ENCODE results near the gene CYSRT1.
A peak's percentile ranks its signal among the peaks of the same experiment; 100 is the strongest.

CYSRT1 gene

DNA sequence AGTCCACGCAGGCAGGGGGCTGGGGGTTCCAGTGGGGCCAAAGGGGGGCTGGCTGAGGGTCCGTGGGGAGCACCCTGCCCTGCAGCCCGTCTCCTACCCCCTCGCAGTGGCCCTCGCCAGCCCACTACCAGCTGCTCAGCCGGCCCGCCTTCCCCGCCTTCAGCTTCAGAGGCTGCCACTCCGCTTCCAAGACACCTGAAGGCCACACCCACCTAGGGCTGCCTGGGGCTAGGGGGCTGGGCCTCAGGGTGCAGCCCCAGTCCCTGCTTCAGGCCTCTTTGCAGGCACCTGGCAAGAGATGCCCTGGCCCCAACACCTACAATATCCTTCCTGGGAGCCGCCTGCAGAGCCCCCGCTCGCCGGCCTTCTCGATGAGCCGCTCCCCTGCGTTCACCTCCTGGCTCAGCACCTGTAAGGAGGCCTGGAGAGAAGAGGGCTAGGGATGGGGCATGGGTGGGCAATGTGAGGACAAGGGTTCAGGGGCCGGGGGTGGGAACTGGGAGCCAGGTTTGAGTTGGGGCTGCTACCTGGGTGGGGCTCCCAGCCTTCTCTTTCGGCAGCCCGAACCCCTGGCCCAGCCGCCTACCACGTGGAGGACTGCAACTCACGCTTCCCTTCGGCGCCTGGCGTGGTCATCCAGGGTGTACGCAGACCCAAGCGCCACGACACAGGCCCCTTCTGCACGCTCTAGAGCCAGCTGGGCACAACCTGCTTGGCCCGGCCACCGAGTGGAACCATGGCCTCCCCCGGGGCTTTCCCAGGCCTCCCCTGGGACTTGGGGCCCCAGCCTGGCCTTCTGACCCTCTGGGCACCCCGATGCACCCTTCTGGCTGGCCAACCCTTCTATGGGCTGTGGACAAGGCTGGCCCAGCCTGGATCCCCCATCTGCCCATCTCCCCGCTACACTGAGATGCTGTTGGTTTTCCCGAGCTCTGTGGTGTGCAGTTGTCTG is 27.9 kb downstream of the CYSRT1 start:
- DNase-seq: no peak

DNA sequence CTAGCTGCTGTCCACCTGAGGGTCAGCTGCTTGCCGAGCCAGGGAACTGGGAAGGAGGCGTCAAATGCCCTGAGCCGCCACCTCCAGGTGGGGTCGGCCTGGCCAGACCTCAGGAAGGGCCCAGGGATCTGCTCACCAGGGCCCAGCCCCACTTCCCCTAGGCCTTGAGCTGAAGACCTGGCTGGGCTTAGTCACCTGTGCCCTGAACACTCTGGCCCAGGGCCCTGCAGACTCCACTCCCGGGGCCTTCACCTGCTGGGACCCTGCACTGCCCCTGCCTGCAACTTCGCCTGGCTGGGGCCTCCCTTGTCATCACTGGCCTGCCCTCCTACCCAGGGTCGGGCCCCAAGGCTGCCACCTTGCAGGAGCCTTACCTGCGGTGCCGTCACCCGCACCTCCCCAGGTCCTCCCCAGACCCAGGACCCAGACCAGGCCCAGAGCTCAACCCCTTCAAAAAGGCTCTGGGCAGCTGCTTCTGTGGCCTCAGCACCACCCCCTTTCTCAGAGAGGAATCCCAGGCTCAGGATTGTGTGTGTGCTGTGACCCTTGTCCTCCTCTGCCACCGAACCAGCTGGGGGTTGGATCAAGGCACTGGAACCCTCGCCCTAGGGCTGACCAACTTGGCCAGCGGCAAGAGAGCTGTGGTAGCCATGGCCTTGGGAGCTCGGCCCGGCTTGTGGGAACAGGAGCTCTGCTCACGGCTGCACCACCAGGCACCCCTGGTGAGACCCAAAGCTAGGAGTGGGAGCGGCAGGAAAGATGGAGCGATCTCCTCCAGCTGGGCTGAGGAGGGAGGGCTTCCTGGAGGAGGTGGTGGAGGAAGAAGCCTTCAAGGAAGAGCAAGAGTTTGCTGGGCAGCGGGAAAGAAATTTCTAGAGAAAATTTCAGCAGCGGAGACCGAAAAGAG is 29.0 kb downstream of the CYSRT1 start:
- DNase-seq: no peak

DNA sequence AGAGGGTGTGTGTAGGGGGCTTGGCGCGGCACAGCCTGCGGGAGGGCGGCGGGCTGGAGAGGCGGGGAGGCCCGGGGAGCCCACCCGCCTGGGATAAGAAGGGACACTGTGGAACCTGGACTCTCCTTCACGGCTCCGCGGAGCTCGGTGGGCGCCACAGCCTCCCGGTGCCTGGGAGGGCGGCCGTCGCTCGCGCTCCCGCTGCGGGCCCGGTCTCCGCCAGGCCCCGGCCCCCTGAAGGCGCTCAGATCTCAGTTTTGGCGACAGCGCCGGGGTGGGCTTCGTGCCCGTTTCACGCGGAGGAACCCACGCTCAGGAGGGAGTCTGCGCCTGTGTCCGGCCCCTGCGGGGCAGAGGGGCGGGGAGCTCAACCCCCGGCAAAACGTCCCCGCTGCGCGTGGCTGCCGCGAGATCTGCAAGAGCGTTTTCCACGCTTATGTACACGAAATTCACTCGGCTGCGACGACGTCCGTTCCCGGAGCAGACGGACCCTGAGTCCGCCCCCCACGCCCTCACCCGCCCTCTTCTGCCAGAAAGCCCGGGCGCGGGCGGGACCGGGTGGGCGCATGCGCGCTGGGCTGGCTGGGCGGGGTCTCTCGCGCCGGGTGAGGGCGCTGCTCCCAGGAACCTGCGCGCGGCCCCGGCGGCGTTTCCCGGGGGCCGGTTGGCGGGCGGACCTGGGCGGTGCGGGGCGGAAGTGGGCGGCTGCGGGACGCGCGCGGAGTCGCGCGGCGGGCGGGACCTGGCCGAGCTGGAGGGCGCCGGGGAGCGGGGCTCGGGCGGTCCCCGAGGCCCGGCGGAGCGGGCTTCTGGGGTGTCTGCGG is 29.9 kb downstream of the CYSRT1 start, which contains the start of gene NELFB:
Gene NELFB, plus strand, starts transcription at position 704 of the 824 bp plus-strand sequence.
- peak; percentile 87 for DNase-seq

DNA sequence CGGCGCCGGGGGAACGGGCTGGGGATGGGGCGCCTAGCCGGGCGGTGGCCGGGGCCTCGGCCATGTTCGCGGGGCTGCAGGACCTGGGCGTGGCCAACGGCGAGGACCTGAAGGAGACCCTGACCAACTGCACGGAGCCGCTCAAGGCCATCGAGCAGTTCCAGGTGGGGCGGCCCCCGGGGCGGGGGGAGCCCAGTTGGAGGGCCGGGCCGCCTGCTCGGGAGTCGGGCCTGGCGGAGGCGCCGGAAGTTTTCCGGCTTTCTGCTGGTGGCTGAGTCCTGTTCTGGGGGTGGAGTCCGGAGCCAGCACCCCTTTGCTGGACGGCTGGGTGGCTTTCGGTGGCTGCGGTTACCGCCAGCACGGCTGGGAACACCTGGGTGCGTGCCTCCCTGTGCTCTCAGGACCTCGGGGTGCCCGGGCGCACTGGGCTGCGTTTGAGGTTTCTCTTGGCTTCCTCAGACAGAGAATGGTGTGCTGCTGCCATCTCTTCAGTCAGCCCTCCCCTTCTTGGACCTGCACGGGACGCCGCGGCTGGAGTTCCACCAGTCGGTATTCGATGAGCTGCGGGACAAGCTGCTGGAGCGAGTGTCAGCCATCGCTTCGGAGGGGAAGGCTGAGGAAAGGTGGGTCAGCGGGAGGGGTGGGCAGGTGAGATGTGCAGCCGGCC is 30.6 kb downstream of the CYSRT1 start:
- no peak for DNase-seq

DNA sequence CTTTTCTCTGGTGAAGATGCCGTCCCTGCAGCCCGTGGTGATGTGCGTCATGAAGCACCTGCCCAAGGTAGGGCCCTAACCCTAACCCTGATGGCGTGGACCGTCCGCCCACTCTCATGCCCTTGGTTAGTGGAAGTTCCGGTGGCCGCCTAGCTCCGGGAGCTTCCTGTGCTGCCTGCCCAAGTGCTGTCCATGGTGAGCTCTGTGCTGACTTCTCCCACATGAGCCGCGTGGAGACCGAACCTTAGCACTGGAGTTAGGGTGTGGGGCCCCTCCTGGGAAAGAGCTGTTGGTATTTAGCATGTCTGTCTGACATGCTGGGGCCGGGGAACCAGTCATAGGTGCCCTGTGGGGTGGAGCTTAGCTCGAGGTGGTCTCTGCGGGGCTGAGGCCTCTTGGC is 31.4 kb downstream of the CYSRT1 start:
- DNase-seq: no peak

DNA sequence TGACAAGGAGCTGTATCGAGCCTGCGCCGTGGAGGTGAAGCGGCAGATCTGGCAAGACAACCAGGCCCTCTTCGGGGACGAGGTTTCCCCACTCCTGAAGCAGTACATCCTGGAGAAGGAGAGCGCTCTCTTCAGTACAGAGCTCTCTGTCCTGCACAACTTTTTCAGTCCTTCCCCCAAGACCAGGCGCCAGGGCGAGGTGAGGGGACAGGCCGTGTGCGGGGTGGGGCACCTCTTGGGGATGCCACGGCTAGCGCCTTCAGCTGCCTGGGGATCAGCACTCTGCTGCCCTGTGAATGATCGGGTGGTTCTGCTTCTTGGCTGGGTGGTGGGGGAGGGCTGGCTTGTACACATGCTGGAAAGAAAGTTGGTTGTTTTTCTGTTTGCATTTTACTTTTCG is 31.9 kb downstream of the CYSRT1 start:
- no peak for DNase-seq

DNA sequence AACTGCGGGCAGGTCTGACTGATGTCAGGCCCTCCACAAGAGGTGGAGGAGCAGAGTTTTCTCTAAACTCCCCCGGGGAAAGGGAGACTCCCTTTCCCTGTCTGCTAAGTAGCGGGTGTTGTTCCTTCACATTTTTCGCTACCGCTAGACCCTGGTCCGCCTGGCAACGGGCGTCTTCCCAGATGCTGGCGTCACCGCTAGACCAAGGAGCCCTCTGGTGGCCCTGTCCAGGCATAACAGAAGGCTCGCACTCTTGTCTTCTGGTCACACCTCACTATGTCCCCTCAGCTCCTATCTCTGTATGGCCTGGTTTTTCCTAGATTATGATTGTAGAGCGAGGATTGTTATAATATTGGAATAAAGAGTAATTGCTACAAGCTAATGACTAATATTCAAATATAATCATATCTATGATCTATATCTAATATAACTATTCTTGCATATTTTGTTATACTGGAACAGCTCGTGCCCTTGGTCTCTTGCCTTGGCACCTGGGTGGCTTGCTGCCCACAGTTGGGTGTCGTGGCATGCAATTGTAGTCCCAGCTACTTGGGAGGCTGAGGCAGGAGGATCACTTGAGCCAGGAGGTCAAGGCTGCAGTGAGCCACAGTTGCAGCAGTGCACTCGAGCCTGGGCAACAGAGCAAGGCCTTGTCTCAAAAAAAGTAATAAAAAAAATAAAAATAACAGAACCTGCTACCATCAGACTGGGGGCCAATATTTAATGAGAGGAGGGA is 37.4 kb downstream of the CYSRT1 start:
- DNase-seq: peak; percentile 31

DNA sequence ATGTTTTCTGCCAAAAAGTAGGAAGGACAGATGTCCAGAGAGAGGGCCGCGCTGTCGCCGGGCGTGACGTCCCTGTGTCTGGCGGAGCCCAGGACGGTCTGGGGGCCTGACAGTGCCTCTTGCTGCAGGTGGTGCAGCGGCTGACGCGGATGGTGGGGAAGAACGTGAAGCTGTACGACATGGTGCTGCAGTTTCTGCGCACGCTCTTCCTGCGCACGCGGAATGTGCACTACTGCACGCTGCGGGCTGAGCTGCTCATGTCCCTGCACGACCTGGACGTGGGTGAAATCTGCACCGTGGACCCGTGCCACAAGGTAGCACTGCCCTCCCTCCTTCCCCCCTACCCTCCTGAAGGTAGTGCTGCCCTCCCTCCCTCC is 37.9 kb downstream of the CYSRT1 start:
- DNase-seq: no peak

DNA sequence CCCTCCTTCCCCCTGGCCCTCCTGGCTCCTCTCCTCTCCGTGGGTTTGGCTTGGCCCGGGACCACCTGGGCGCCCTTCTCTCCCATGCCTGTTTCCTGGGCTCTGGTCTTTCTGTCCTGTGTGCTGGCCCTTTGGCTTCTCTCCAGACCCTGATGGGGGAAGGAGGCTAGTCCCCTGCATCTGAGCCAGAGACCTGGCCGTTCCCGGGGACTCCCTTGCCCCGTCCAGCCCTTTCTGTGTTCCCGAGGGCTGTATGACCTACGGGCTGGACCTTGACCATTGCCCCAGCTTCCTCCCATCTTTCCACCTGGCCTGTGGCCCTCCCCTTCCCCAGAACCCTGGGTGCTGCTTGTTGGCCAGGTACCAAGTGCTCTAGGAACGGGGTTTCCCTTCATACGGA is 38.5 kb downstream of the CYSRT1 start:
- DNase-seq: no peak

DNA sequence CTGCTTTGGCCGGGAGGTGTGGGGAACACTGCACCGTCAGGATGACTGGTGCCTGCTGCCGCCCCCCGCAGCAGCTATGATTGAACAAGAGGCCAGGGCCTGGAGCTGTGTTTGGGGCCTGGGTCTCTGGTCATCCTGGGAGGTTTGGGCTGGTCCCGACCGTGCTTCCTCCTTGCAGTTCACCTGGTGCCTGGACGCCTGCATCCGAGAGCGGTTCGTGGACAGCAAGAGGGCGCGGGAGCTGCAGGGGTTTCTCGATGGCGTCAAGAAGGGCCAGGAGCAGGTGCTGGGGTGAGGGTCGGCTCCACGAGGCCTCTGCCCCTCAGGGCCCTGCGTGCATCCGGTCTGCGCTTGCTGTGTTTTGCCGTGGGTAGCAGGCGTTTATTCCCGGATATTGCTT is 39.1 kb downstream of the CYSRT1 start:
- DNase-seq: no peak

DNA sequence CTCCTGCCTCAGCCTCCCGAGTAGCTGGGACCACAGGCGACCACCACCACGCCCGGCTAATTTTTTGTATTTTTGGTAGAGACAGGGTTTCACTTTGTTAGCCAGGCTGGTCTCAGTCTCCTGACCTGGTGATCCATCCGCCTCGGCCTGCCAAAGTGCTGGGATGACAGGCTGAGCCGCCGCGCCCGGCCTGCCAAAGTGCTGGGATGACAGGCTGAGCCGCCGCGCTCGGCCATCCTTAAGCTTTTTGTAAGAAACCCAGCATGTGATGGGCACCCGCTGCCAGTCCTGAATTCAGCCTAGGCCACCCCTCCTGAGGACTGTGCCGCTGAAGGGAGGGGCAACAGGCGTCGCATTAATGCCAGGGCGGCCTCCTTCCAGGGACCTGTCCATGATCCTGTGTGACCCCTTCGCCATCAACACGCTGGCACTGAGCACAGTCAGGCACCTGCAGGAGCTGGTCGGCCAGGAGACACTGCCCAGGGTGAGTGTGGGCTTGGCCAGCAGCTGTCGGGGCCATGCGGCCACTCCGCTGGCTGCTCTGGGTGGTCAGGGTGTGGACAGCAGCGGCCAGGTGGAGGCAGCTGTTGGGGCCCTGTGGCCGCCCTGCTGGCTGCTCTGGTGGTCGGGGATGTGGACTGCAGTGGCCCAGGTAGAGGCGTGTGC is 40.7 kb downstream of the CYSRT1 start:
- DNase-seq: no peak

DNA sequence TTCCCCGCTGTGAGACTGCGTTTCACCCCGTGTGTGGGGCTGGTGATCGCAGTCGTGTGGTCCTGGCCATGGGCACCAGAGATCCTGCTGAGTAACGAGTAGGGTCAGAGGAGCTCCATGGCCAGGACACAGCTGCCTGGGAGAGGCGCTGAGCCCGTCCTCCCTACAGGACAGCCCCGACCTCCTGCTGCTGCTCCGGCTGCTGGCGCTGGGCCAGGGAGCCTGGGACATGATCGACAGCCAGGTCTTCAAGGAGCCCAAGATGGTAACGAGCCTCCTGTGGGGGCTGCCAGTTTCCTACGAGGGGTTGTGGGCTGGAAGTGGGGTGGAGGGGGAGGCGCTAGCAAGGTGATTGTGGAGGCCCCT is 41.2 kb downstream of the CYSRT1 start:
- no peak for DNase-seq

DNA sequence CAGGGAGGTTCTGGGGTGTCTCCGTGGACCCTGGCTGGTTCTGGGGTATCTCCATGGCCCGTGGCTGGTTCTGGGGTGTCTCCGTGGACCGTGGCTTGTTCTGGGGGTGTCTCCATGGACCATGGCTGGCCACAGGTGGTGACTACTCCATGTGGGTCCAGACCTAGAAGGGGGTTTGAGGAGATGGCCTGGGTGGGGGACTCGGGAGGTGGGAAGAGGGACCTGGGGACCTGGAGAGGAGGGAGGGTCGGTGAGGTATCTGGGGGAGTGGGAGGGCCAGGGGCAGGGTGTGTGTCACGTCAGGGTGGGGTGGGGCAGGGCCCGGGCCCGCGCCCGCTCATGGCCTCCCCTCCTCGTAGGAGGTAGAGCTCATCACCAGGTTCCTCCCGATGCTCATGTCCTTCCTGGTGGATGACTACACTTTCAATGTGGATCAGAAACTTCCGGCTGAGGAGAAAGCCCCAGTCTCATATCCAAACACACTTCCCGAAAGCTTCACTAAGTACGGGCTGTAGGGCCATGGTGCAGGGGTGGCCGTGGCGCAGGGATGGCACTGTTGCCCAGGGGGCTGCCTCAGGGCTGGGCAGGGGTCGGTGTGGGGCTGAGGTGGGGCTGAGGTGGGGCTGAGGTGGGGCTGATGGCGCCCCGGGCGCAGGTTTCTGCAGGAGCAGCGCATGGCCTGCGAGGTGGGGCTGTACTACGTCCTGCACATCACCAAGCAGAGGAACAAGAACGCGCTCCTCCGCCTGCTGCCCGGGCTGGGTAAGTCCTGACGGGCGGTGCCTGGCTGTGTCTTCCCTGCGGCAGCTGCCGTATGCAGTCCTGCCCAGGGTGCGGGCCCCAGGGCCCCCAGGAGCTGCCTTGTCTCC is 41.8 kb downstream of the CYSRT1 start:
- no peak for DNase-seq

DNA sequence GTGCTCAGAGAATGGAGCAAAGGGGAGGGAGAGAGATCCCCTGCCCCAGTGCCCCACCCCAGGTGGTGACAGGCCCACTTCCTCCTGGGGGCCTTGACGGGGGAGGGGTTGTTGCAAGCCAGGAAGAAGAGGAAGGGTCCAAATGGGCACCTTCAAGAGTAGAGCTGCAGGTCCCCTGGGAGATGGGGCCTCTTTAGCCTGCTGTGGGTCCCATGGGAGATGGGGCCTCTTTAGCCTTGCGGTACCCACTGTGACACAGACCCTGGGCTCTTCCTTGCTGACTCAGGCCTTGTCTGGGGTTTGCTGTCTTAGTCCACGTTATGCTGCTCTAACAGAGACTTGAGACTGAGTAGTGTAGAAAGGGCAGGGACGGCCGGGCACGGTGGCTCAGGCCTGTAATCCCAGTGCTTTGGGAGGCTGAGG is 43.0 kb downstream of the CYSRT1 start:
- no peak for DNase-seq

DNA sequence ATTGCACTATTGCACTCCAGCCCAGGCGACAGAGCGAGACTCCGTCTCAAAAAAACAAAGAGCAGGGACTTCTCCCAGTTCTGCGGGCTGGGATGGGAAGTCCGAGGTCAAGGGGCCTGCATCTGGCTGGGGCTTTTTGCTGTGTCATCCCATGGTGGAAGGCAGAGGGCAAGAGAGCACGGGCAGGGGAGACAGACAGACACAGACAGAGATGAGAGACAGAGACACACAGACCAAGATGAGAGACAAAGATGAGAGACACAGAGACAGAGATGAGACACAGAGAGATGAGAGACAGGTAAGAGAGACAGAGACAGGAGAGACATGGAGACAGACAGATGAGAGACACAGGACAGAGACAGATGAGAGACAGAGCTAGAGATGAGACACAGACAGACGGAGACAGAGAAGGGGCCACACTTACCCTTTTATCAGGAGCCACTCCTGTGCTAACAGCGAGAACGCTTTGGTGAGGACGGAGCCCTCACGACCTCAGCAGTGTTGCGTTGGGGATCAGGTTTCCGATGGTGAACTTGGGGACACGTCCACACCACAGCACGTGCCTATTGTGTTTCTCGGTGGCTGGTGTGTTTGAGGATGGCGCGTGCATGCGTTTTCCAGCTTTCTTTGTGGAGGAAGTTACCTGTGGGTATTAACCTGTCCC is 43.7 kb downstream of the CYSRT1 start:
- DNase-seq: no peak

DNA sequence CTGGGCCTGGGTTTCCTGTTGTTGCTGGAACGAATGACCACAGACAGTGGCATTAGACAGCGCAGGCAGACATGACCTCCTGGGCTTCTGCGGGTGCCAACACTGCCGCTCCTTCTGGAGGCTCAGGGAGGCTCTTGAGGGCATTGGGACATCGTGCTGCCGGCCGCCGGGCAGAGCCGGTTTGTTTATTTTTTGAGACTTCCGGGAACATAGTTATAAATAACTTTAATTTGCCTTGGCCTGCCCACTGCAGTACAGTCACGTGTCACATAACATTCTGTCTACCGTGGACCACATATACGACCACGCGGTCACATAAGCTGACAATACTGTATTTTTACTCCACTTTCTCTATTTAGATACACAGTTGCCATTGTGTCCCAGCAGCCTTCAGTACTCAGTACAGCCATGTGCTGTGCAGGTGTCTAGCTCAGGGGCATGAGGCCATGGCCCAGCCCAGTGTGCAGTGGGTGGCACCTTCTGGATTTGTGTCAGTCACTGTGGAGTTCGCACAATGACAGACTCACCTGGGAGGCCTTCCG is 44.3 kb downstream of the CYSRT1 start:
- no peak for DNase-seq

DNA sequence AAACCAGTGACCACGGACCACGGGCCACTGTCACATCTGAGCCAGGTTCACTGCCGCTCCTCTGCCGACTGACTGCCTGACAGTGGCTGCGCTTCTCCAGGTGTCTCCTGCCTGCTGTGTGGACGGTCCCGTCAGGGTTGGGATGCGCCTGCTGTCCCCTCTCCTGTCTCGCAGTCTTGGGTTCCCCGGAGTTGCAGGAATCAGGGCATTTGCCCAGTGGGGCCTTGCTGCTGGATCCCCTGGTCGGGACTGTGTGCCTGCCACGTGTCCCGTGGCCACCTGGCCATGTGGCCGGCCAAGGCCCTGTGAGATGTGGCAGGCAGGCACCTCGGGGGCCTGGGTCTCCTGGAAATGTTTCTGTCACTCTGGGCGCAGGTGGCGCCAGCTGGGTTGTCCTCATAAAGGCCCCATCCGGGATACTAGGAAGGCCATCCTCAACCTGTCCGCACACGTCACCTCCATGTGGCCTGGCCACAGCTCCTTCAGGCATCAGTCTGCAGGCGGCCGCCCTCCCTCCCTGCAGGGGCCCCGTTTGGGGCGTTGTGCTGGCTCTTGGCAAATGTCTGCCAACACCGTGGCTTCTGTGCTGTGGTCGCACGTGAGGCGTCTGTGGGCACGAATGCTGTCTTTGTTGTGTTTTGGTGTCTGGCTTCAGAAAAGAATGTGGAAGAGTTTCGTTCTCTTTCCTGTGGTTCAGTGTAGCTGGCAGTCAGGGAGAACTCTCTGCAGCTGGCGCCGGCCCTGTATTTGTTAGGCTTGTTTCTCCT is 46.1 kb downstream of the CYSRT1 start:
- DNase-seq: no peak

DNA sequence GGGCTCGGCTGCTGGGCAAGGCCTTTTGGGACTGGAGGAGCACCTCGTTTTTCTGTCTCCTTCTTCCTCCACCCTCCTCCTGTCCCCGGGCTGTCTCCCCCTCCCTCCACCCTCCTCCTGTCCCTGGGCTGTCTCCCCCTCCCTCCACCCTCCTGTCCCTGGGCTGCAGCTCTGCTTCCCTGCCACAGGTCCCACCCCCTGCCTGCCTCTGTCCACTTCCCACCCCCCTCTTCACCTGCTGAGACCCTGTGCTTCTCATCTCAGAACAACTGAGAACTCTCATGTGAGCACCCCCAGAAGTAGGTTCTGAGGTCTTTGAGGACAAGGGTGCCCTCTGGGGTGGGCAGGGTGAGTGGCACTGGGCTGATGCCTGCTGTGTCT is 46.7 kb downstream of the CYSRT1 start:
- DNase-seq: no peak
